Hematopoietic multipotent progenitor cell treated with erythropoietin and hydrocortisone succinate and interleukin-3 and kit ligand, for 4 days (in vitro differentiated cells): ENCODE measurements around the gene TMEM115.

Source experiments
- DNase-seq: peaks from one replicate; pipeline ENCODE4 v3.0.0-alpha.2; 2015

TMEM115 gene

DNA sequence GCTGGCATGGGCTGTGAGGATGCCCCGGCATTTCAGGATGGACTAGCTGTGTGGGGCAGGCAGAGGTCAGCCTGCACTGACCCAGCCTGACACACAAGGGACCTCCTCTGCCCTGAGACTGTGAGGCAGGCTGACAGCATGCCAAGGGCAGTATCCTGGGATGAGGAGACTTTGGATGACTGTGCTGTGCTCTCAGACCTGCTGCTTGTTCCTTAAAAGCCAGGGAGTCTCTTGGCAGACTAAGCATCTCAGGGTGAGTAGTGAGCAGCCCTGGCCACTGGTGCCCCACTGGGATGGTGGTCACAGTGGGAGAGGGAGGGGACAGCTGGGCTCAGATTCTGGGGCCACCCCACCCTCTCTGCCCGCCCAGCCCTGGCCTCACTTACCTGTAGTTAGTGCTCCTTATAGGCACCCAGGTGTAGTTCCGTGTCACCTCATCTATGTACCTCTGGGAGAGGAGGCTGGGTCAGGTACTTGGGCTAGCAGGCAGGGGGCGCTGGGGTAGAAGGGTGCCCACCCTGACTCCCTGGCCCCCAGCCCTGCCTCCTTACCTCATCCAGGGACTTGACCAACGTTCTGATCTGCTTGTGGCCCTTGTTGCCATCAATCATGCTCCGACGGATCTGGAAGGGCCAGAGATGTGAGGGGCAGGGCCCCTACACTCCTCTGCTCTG, 16.1 kb upstream of the TMEM115 start:
- no peak for DNase-seq

DNA sequence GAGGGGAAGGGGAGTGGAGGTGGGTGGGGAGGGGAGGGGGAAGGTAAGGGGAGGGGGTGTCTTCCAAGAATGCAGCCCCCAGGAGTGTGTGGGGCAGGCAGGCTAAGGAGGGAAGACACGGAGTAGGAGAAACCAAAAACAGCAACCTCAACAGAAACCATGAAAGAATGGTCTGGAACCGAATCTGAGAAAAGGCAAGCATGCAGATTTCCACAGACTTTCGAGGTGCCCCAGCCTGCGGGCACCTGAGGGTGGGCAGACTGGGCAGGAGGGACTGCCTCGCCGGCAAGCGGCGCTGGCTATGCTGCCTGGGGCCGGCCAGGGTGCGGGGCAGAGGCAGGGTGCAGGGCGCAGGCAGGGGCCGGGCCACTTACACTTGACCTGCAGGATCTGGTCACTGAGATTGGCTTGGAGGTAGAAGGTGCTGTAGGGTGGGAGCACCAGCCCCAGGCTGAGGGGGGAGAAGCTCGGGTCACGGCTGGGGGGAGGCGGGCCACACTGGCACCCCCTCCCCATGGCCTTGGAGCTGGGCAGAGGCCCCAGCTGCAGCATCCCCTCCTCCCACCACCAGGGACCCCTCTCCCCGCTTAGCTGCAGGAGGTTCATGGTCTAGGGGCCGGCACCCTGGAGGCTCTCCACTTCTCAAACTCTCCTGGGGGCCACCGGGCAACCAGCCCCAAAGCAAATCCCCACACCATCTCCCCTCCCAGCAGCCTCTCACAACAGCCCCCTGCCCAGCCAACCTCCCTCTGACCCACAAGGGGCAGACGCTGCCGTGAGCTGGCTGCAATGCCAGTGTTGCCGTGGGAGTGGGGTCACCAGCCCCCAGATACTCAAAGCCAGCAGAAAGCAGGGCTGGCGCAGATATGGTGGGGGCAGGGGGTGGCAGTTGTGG, 15.3 kb upstream of the TMEM115 start:
- no peak for DNase-seq

DNA sequence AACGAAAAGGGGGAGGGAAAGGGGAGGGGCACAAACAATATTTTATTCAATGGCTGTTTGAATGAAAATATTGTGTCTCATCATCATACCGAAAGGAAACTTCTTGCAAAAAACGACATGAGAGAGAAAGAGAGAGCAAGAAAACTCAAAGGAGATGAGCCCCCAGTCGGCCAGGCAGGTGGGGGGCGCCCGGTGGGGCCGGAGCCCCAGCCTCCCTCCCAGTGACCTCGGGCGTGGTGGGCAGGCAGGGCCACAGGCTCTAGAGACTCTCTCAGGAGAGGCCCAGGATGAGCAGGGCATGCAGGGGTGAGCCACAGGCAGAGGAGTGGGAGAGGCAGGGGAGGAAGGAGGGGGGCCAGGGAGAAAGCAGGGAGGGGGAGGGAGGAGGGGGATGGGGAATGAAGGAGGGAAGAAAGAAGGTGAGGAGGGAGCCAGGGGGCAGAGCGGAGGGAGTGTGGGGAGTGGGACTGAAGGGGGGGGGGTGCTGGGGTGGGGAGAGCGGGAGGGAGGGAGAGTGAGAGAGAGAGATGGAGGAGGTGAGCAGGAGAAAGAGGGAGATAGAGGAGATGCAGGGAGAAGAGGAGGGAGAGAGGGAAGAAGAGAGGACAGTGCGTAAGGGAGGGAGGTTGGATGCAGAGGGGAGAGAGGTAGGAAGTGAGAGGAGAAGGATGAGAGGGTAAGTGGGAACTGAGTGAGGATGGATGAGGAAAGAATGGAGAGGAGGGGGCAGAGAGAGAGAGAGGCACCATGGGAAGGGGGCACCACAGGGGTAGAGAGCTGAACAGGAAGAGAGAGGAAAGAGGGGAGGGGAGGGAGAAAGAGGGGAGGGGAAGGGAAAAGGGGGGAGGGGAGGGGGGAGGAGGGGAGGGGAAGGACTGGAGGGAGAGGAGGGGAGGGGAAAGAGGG, 14.1 kb upstream of the TMEM115 start:
- DNase-seq: no peak

DNA sequence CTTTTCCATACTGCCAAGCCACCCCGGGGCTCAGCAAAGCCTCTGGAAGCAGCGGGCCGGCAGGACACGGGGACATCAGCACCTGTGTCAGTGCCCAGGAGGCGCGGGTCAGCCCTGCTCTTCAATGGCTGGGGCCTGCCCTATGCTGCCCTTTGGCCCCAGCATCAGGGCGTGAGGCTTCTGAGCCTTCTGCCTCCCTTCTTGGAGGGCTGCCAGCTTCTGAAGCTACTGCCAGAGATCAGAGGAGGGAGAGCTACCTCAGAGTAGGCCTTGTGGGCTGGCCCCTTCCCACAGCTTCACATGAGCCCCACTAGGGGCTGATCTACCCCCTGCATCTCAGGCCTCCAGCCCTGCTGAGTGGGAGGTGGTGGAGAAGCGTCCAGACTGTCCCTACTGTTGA, 13.0 kb upstream of the TMEM115 start:
- DNase-seq: peak; percentile 82

DNA sequence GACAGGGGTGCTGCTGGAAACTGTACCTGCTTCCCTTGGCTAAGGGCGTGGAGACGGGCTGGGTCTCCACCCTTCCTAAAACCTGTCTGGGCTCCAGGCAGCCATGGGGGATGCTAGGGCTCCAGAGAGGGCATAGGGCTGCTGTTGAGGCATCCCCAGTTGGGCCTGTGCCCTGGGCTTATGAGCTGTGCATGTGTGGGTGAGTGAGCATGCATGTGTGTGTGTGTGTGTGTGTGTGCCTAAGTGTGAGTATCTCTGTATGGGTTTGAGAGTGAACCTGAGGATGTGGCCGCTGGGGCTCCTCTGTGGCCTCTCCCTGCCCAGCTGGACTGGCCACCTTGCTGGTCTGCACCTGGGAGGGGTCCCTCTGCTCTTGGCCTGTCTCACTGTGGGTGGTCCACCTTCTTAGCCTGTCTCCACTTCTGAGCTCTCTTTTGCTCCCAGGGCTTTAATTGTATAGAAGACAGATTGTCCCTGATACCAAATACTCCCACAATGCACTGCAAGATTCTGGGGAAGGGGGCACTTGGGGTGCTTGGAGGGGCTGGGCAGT, 11.9 kb upstream of the TMEM115 start:
- DNase-seq: no peak

DNA sequence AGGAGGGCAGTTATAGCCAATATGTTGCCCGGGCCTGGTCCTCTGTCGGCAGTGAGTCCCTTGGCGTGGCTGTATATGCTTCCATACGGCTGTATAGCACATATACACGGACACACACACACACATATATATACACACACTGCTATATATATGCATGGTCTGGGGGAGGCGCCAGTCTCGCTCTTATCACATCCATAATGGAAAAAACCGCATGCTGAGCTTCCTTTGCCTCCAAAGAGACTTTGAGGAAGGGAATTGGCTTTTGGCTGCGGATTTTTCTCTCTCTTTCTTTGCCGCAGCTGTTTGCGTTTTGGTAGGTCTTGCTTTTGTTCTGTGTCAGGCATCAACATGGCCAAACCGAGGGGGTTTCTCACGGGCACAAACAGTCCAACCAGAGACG, 11.3 kb upstream of the TMEM115 start:
- DNase-seq: peak; percentile 72

DNA sequence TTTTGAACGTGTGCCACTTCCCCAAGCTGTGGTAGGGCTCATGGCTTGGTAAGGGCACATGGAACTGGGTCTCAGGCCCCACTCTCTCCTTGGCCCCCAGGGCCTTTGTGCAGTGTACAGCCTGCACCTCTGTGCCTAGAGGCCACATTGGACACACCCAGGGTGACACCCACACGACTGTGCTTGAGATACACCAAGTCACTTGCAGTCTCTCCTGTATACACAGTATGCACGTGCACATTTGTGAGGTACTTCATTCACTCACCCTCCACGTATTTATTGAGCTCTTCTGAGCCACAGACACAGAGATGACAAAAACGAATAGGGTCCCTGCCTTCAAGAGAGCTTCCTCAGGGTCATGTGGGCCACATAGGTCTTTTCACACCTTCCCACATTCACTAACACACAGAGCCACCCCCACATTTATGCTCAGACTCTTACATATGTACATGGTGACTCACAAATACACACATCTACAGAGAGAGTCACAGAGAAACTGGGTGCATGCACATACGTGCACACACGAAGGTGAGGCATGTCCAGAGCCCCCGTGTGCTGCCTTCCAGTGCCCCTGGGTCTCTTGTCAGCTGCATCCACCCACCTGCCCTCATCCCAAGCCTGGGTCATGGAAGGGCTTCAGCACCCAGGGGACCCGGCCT, 9.8 kb upstream of the TMEM115 start:
- no peak for DNase-seq

DNA sequence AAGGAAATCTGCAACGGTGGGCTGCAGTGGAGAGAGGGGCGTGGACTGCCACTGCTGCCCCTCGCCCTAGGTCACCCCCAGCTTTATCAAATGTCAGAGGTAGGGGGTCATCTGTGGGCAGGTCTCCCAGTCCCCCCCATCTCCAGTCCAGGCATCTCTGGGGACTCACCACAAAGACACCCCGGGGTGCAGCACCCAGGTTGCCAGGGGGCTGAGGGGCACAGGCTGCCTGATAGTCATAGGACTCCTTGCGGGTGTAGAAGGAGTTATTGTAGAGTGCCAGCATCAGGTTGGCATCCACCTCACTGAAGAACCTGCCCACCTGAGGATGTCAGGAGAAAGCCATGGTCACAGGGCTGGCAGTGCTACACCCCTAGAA, 6.5 kb upstream of the TMEM115 start:
- DNase-seq: no peak

DNA sequence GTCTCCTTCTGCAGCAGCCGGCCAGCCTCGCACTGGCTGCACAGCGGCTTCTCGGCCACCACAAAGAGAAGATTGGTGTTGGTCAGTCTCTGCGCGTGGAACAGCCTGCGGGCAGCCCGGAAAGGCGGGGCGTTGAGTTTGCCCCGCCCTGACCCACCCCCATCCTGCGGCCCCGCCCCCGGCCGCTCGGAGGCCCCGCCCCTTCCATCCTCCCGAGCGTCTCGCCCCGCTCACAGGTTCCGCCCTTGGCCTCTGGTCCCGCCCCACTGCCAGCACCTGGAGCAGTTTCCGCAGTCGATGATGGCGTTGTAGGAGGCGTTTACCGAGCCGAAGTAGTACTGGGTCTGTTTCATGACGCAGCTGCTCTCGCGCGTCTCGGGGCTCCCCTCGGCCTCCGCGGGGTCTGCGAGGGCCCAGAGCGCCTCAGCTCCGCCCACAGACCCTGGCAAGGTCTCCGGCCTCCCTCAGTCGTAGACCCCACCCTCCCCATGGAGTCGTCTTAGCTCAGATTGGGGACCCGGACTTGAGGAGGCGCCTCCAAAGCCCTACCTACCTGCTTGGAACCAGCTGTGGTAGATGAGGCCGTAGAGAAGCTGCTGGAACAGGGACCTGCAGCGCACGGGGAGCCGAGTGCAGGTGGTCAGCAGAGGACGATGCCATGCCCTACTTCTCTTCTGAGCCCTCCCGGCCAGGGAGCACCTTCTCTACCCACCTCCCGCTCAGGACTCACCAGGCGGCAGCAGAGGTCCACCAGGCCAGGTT, 5.9 kb upstream of the TMEM115 start:
- DNase-seq: peak; percentile 91

DNA sequence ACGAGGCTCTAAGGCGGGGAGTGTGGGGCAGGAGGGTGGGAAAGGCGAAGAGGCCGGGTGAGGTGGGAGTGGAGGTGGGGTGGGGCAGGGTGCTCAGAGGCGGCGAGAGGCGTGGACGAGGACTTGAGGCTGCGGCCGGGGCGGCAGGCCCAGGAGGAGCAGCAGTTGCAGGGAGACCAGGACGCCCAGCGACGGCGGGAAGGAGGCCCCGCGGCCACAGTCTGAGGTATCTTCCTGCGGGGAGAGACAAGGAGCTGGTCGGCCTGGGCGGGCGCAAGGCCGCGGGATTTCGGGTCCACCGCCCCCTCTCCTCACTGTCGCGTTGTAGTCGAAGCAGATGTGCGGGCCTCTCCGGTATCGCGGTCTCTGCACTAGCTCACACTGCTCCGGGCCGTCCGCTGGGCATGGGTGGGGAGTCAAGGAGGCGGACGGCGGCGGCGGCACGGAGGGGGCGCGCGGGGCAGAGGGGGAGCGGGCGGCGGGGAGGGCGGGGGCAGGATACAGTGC, 5.3 kb upstream of the TMEM115 start:
- DNase-seq: peak; percentile 45

DNA sequence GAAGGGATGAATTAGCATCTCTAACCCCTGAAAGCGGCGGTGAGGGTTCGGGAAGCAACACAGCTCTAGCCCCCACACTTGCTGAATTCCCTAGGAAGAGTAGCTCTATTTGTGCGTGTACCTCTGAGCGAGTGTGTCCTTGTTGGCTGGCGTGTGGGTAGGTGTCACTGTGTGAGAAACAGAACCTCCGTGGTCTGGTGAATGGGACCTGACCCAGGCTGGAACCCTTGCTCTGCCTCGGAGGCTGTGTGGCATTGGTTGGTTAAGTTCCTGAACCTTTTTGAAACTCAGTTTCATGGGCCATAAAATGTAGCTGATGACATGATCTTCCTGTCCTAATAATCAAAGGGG, 414 bp upstream of the TMEM115 start:
- DNase-seq: no peak

DNA sequence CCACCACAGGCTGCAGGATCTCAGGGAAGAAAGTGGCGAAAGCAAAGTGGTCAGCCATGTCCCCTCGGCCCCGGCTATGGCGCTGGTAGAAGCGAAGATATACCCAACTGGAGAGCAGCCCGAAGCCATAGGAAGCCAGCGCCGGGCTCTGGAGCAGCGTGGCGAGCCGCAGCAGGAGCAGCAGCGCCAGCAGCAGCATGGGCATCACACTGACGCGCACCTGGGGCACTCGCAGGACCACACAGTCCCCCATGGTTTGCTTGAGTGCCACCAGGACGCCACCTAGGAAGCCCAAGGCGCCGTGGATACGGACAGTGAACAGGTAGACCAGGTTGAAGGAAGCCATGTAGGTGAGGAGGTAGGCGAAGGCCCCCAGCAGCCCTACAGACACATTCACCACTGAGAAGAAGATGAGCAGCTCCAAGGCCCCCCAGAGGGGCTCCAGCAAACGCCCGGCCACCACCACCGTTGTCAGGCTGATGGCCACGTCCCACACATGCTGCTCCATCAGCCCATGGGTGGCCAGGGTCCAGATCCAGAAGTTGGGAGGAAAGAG, 888 bp downstream of the TMEM115 start:
- no peak for DNase-seq

DNA sequence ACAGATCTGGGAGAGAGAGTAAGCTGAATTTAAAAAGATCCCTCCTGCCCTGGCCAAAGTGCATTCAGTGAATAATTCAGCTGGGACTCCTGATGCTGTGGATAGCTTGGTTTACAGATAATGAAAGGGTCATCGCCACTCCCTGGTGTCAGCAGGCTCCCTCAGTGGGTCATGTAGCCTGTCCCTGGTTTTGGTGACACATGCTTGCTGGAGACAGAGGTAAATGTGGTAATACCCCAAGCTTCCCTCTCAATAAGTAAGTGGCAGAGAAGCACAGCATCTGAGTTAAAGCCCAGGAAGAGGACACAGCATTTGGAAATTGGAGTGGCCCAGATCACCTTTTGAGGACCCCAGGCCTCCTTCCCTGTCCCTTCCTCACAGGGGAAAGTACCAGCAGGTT, 1.8 kb downstream of the TMEM115 start:
- no peak for DNase-seq

DNA sequence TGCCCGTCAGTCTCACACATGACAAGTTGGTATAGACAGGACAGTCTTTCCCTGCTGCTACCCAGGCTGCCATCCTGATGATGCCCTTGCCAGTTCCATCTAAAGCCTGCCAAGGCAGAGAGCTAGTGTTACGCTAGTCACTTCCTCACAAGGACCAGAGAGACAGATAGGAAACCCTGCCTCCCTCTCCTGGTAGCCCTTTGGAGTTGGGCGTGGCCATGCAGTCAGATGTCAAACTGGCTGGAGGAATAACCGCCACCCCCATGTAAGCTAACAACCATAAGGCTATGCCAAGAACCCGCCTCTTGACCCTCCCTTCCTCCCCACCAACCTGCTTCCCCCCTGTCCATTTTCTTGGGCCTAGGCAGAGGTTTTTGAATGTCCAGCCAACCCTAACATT, 2.8 kb downstream of the TMEM115 start:
- DNase-seq: peak; percentile 85

DNA sequence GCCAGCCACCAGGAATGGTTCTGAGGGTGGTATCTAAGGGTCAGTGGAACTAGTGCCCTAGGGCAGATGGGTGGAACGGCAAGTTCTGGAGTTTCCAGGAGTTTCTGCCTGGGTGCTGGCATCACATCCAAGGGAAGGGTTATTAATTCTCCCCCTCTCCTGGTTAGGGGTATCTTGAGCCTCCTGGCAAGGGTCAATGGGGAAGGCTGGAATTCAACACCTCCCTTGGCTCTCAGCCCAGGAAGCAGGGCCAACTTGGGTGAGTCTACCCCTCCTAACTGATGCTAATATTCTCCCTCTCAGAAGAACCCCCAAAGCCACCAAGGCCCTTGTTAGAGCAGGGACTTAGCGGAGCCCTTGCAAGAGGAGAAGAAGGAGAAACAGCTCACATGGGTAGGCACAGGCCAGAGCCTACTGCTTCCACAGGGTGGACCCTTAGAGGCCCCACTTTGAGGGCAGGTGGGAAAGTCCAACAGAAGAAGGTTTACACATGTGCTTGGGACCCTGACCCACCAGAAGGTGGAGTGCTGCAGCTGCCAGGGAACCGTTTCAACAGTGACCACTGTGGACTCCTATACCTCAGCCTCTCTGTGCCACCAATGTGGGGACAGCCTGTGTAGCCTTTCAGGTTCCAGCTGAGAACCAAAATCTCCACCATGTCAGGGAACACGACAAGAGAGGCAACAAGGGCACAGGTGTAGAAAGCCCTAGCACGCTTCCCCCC, 3.3 kb downstream of the TMEM115 start:
- DNase-seq: no peak

DNA sequence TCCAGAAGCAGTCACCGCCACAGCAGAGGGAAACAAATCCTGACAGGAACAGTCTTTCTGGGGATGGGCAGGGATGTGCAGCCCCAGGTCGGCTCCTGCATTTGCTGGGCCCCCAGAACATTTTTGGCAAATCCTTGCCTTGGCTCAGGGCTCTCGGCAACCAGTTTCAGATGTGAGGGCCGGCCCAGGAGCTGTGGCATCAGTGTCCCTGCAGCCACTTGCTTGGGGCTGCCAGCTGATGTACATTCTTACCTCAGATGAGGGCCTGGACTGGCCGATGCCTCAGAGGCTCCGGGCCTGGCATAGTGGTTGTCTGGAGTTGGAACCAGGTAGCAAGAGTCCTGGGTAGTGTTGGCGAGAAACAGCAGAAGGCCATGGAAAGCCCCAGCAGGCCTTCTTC, 4.5 kb downstream of the TMEM115 start:
- DNase-seq: no peak

DNA sequence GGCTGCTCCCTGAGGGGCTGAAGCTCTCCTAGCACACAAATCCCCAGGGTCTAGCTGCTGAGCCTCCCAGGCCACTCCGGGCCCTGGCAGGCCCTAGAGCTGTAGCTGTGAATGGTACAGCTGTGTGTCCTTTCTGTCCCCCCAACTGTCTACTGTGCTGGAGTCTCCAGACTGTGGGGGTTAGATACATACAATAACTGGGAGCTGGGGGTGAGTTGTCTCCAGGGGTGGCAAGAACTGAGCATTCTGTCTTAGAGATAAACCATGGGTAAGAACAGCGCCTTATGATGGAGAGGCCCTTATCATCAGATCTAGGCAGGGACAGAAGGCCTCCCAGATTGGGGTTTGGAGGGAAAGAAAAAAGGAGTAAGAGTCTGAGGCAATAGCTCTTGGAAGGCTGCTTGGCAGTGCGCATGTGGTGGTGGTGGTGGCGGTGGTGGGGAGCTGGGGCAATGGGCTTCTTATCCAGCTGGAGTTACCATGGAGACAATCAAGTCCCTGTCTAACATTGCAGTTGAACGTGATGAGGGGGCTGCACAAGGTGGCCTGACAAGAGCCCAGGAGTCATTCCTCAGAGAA, 5.0 kb downstream of the TMEM115 start:
- peak; percentile 69 for DNase-seq

DNA sequence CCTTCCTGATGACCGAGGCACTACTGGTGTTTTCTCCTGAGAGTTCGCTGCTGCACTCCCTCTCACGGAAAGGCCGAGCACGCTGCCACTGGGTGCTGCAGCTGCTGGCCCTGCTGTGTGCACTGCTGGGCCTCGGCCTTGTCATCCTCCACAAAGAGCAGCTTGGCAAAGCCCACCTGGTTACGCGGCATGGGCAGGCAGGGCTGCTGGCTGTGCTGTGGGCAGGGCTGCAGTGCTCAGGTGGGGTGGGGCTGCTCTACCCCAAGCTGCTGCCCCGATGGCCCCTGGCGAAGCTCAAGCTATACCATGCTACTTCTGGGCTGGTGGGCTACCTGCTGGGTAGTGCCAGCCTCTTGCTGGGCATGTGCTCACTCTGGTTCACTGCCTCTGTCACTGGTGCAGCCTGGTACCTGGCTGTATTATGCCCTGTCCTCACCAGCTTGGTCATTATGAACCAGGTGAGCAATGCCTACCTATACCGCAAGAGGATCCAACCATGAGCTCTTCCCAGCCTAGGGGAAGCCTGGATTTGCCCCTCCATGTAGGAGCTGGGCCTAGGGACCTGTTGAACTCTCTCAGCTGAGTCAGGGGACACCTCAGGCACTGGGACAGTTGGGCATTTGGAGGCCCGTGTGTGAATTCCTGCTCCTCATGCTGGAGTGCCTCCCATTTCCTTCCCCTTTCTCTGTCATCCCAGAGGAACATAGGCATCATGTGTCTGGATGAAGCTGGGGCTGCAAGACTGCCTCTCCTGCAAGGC, 5.9 kb downstream of the TMEM115 start:
- no peak for DNase-seq

DNA sequence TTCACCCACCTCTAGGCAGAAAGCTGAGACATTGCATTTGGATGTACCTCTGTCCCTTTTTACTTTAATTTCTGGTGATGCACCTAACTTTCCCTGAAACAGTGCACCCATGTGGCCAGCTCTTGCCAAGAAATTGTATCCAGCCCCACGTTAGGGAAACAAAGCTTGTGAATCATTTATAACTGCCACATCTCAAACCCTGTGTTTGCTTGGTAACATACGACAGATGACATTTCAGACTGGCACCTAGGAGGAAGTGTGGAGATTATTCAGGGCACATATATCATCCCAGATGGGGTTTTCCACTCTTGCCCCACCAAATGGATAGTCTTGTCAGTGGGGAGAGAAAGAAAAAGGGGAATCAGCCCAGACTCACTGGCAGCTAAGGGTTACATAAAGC, 6.5 kb downstream of the TMEM115 start:
- peak; percentile 70 for DNase-seq

DNA sequence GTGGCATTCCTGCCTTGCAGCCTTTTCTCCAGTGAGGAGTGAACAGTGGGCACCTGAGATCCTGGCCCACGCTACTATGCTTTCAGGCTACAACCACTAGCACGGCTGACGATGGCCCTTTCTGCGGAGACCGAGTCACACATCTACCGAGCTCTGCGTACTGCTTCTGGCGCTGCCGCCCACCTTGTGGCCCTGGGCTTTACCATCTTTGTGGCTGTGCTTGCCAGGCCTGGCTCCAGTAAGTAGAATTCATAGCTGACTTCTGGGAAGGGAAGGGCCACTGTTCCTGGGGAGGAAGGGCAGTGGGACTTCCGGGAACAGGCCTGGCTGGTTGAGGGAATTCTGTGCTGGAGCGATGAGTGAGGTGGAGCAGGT, 8.0 kb downstream of the TMEM115 start:
- no peak for DNase-seq
